ENCODE data around the gene TMEM151A. TPM values are rescaled to one million over a fixed set of nuclear protein-coding genes. Genes with fewer than 3 reads are reported as not detected.
"Not testable (repeated sequence)": the region's sequence is repeated elsewhere in the genome, so short reads cannot be mapped to it uniquely, and the experiment has no call there.

Gene TMEM151A
- total RNA-seq, 1 experiment from 2014 or later: 0.23 TPM

GRCh38 chr11:66267379-66268243 is 24.1 kb upstream of the TMEM151A start:
- peak; percentile 79 for DNase-seq (ENCODE audit: low read depth)

GRCh38 chr11:66268244-66268951 is 23.3 kb upstream of the TMEM151A start, which contains the start of gene RAB1B:
RAB1B (plus strand) TSS chr11:66268639; CDS start chr11:66268680, 41 bp downstream.
- peak; percentile 99 for DNase-seq (ENCODE audit: low read depth)

- DNase-seq (ENCODE audit: low read depth): peak; percentile 61
Measured at GRCh38 chr11:66268952-66269905, 22.5 kb upstream of the TMEM151A start.

- no peak for DNase-seq (ENCODE audit: low read depth)
Measured at GRCh38 chr11:66271816-66272215, 19.9 kb upstream of the TMEM151A start.

GRCh38 chr11:66272596-66272995 is 19.1 kb upstream of the TMEM151A start:
- DNase-seq (ENCODE audit: low read depth): no peak

- no peak for DNase-seq (ENCODE audit: low read depth)
Measured at GRCh38 chr11:66274219-66274618, 17.5 kb upstream of the TMEM151A start.

GRCh38 chr11:66275396-66275795 is 16.3 kb upstream of the TMEM151A start:
- peak; percentile 78 for DNase-seq (ENCODE audit: low read depth)

GRCh38 chr11:66275984-66276612 is 15.6 kb upstream of the TMEM151A start:
- DNase-seq (ENCODE audit: low read depth): no peak

- not testable (repeated sequence) for DNase-seq (ENCODE audit: low read depth)
Measured at GRCh38 chr11:66276619-66277018, 15.1 kb upstream of the TMEM151A start.

- not testable (repeated sequence) for DNase-seq (ENCODE audit: low read depth)
Measured at GRCh38 chr11:66277064-66277463, 14.6 kb upstream of the TMEM151A start.

GRCh38 chr11:66277471-66278362 is 14.0 kb upstream of the TMEM151A start, which contains the start of gene CNIH2:
CNIH2 (plus strand) TSS chr11:66278175; CDS start chr11:66278457, 282 bp downstream.
- no peak for DNase-seq (ENCODE audit: low read depth)

- DNase-seq (ENCODE audit: low read depth): peak; percentile 54
Measured at GRCh38 chr11:66278363-66279091, 13.2 kb upstream of the TMEM151A start.

- no peak for DNase-seq (ENCODE audit: low read depth)
Measured at GRCh38 chr11:66279092-66279734, 12.5 kb upstream of the TMEM151A start.

- DNase-seq (ENCODE audit: low read depth): no peak
Measured at GRCh38 chr11:66280428-66280827, 11.3 kb upstream of the TMEM151A start.

GRCh38 chr11:66281001-66281400 is 10.7 kb upstream of the TMEM151A start:
- DNase-seq (ENCODE audit: low read depth): no peak

- no peak for DNase-seq (ENCODE audit: low read depth)
Measured at GRCh38 chr11:66281776-66282467, 9.8 kb upstream of the TMEM151A start.

GRCh38 chr11:66282468-66283455 is 8.9 kb upstream of the TMEM151A start:
- peak; percentile 91 for DNase-seq (ENCODE audit: low read depth)

Data from LHCN-M2 (cell line).